C4-2B (cell line): ENCODE data around the gene FGGY.

Experiments used
- H3K27ac ChIP-seq: fragments of 450-650 bp; 2 replicates; pipeline ENCODE4 v1.5.1; 2017
- ZFX ChIP-seq: fragments of 450-650 bp; IDR thresholded peaks from 2 replicates; pipeline ENCODE4 v1.6.1; 2017
- TF ChIP-seq, protein P1 (sequence below): fragments of 450-650 bp; conservative IDR thresholded peaks from 2 replicates; pipeline ENCODE4 v1.5.1; 2017; ENCODE audit warnings: mild to moderate bottlenecking

FGGY gene

GRCh38 chr1:59561796-59562195 lies 264.9 kb downstream of the FGGY start:
- no peak for TF ChIP-seq ZFX
- TF ChIP-seq, protein P1, sequence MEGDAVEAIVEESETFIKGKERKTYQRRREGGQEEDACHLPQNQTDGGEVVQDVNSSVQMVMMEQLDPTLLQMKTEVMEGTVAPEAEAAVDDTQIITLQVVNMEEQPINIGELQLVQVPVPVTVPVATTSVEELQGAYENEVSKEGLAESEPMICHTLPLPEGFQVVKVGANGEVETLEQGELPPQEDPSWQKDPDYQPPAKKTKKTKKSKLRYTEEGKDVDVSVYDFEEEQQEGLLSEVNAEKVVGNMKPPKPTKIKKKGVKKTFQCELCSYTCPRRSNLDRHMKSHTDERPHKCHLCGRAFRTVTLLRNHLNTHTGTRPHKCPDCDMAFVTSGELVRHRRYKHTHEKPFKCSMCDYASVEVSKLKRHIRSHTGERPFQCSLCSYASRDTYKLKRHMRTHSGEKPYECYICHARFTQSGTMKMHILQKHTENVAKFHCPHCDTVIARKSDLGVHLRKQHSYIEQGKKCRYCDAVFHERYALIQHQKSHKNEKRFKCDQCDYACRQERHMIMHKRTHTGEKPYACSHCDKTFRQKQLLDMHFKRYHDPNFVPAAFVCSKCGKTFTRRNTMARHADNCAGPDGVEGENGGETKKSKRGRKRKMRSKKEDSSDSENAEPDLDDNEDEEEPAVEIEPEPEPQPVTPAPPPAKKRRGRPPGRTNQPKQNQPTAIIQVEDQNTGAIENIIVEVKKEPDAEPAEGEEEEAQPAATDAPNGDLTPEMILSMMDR: no peak
- H3K27ac ChIP-seq: no peak overlapping the region

DNA sequence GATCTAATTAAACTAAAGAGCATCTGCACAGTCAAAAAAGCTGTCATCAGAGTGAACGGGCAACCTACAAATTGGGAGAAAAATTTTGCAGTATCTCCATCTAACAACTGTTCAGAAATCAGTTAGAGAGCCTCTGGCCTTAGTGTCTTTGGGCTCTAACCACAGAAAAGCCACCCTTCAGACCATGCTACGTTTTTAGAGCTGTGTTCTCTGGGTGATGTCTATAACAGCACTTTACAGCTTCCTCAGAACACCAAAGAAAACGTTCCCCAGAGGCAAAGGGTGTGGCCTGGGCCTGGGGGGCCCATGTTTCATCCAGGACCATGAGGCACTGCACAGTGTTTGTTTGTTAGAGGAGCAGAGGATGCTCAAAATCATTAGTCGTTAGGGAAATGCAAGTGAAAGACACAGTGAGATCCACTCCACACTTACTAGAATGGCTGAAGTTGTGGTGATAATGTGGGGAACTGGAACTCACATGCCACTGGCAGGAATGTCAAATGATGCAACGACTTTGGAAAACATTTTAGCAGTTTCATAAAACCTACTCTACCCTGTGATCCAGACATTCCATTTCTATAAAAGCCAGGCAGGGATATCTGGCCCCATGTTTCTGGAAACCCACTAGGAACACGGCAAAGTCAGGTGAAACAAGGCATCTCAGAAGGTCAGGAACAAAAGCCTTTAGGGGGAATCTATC lies 267.4 kb downstream of the FGGY start:
- no peak overlapping the region for H3K27ac ChIP-seq
- no peak for TF ChIP-seq ZFX
- TF ChIP-seq, protein P1: no peak

DNA sequence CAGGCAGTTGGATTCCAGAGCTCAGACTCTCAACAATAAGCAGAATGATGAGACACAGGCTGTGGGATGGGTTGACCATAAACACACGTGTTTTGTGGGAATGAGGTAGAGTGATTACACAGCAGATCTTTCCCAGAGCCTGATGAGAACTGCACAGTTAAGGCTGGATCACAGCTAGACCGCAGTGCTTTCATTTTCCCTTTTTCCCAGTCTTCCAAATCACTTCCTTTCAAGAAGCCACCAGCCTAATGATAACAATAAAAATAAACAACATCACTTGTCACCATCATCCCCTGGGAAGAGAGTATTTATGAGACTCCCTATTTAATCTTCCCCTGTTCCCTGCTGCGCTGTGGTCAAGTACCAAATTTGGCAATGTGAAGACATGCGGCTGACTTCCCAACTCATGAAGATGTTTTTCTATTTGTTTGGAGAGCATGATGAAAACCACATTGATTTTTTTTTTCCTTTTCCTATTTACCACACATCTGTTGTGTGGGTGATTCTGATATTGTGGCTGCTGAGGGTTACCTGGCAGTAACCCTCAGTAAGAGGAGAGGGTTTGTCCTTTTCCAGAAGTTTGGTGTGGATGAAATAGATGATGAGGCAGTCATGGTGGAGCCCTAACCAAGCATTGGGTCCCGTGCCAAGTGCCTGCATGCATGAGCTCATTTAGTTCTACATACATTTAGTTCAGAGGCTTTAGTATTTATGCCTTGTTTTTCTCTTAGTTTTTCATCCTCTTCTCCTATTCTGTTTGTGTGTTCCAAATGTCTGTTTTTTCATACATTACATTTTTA lies 268.9 kb downstream of the FGGY start:
- no peak overlapping the region for H3K27ac ChIP-seq
- no peak for TF ChIP-seq ZFX
- TF ChIP-seq, protein P1: no peak

DNA sequence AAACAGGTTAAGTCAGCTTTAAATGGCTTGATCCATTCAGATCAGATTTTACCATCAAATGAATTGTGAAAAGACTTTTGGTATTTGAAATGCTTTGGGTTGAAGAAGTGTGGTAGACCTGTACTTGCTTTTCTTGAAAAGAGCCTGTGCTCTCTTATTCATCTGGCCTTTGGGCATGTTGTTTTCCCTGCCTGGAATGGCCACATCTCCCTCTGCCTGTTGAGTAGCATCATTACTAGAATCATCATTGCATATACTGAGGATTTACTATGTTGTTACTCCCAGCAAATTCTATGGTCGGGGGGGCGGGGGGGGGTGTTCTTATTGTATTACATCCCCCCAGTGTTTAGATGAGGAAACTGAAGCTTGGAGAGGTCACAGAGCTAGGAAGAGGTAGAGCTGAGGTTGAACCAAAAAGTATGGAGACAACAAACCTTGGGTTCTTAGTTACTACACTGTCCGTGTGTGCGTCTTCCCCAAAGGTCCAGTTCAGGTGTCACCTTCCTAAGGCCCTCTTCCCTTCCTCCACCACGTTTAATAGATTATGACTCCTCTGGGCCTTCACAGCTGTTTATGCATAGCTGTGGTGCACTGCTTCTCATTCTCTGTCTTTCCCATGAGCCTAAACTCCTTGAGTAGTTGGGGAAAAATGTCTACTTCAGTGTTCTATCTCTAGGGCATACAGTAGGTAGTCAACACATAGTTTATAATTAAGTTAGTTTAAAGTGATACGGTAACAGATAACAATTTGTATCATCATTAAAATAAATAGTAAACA lies 271.5 kb downstream of the FGGY start:
- TF ChIP-seq, protein P1: no peak
- TF ChIP-seq ZFX: no peak
- H3K27ac ChIP-seq: no peak overlapping the region

DNA sequence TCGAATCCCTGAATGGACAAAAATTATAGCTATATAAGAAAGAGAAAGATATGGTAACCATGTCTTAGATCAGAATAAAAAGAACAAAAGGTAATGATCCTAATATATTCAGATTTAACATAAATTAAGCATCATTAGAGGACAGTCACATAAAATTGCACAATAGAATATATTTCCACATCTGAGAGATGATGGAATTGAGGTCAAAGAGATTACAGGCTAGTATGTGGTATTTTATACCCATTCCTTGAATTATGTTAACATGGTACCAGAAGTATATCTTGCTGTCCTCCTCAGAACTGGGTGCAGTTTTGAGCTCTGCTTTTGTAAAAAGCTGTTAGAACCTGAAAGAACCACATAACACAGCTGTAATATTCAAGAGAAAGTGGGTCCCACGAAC lies 272.3 kb downstream of the FGGY start:
- TF ChIP-seq, protein P1: no peak
- no peak for TF ChIP-seq ZFX
- H3K27ac ChIP-seq: no peak overlapping the region

GRCh38 chr1:59570524-59570923 lies 273.6 kb downstream of the FGGY start:
- TF ChIP-seq ZFX: no peak
- TF ChIP-seq, protein P1: no peak
- H3K27ac ChIP-seq: no peak overlapping the region
